CD1c-positive myeloid dendritic cell (primary cell): ENCODE data around the gene CLCN1.

Experiments used
- DNase-seq: peaks from one replicate; pipeline ENCODE4 v3.0.0-alpha.2; 2016; ENCODE audit errors: extremely low spot score

The CLCN1 gene

GRCh38 chr7:143396625-143397556 lies 81.0 kb downstream of the CLCN1 start:
- DNase-seq: no peak

- no peak for DNase-seq
Observed at GRCh38 chr7:143397710-143398530, 82.0 kb downstream of the CLCN1 start.

- DNase-seq: no peak
Observed at GRCh38 chr7:143398616-143399015, 82.7 kb downstream of the CLCN1 start.

GRCh38 chr7:143399151-143399550 lies 83.2 kb downstream of the CLCN1 start:
- no peak for DNase-seq

GRCh38 chr7:143399642-143400041 lies 83.7 kb downstream of the CLCN1 start:
- no peak for DNase-seq

- DNase-seq: no peak
Observed at GRCh38 chr7:143401265-143401664, 85.4 kb downstream of the CLCN1 start.
